B cell (primary cell): ENCODE results near the gene CADM1. TPM values are rescaled to one million over a fixed set of nuclear protein-coding genes. Genes with fewer than 3 reads are reported as not detected.

Experiments
- ATAC-seq: fragments of 200-7000 bp; cut with Tn5 transposase; one replicate; pipeline ENCODE4 v1.10.0; 2021; ENCODE audit warnings: low read depth, mild to moderate bottlenecking, moderate number of reproducible peaks, moderate library complexity
- CTCF ChIA-PET: fragments of 350-600 bp; sonication (Branson Sonifier 250); formaldehyde crosslinking; loops from one replicate; lab custom pipeline; 2021; ENCODE audit warnings: antibody characterized with exemption, inconsistent platforms; lab: Charles Lee
- POLR2A ChIA-PET: fragments of 350-600 bp; sonication (Branson Sonifier 250); formaldehyde crosslinking; loops from one replicate; lab custom pipeline; 2021; ENCODE audit warnings: antibody characterized with exemption; lab: Charles Lee
- DNase-seq: peaks from one replicate; pipeline ENCODE4 v3.0.0; 2013
- H2AFZ ChIP-seq: 2 replicates; pipeline ENCODE4 v1.6.1; 2012; ENCODE audit warnings: mild to moderate bottlenecking, low read depth, low read length; ENCODE audit not compliant: insufficient read depth, poor library complexity, severe bottlenecking
- H3K27ac ChIP-seq, 2 donors: 1 replicate in 1 of 2; 2 replicates in 1 of 2; pipeline ENCODE4 v1.5.1; 2012 to 2013; ENCODE audit warnings: low read length in 2 of 2, mild to moderate bottlenecking in 2 of 2, moderate library complexity in 1 of 2
- H3K27me3 ChIP-seq, 4 experiments: fragments of 200-600 bp in 1 of 4; sonication (generic) in 1 of 4; replicated peaks in 1 of 4; 1 replicate in 2 of 4; 2 replicates in 2 of 4; pipeline versions ENCODE4 v1.6.1 to v1.7.0; 2013 to 2016; ENCODE audit warnings: low read length in 3 of 4, mild to moderate bottlenecking in 2 of 4, mixed read lengths in 1 of 4, moderate library complexity in 1 of 4; ENCODE audit not compliant: insufficient read depth in 4 of 4, control insufficient read depth in 3 of 4; ENCODE audit errors: control extremely low read depth in 1 of 4
- H3K36me3 ChIP-seq, 2 experiments: replicated peaks in 1 of 2; 1 replicate in 1 of 2; 2 replicates in 1 of 2; pipeline versions ENCODE4 v1.6.1 to v1.7.1; 2013; ENCODE audit warnings: low read length in 1 of 2; ENCODE audit not compliant: insufficient read depth in 2 of 2, control insufficient read depth in 1 of 2; ENCODE audit errors: control extremely low read depth in 1 of 2, extremely low read depth in 1 of 2
- H3K4me1 ChIP-seq, 2 donors: fragments of 200-600 bp in 1 of 2; sonication (generic) in 1 of 2; 1 replicate in 1 of 2; 2 replicates in 1 of 2; pipeline versions ENCODE4 v1.5.1 to v1.6.1; 2013 to 2017; ENCODE audit warnings: low read length in 2 of 2; ENCODE audit not compliant: control insufficient read depth in 2 of 2, insufficient read depth in 2 of 2
- H3K4me2 ChIP-seq: replicated peaks from 2 replicates; pipeline ENCODE3; 2012; ENCODE audit warnings: mild to moderate bottlenecking, low read depth, low read length; ENCODE audit not compliant: poor library complexity, severe bottlenecking
- H3K4me3 ChIP-seq, 5 experiments: fragments of 200-600 bp in 1 of 5; sonication (generic) in 1 of 5; 1 replicate in 3 of 5; 2 replicates in 2 of 5; pipeline versions ENCODE4 v1.5.1 to v1.7.0; 2011 to 2016; ENCODE audit warnings: low read length in 4 of 5, mild to moderate bottlenecking in 4 of 5, low read depth in 2 of 5, control low read depth in 1 of 5, moderate library complexity in 1 of 5; ENCODE audit not compliant: insufficient read depth in 1 of 5; ENCODE audit errors: control extremely low read depth in 1 of 5, extremely low read depth in 1 of 5
- H3K79me2 ChIP-seq: fragments of 200-600 bp; sonication (generic); one replicate; pipeline ENCODE4 v1.6.0; 2016; ENCODE audit warnings: low read length; ENCODE audit not compliant: control insufficient read depth, insufficient read depth
- H3K9ac ChIP-seq: fragments of 200-600 bp; sonication (generic); 2 replicates; pipeline ENCODE4 v1.6.1; 2017; ENCODE audit warnings: mild to moderate bottlenecking, low read length, moderate library complexity
- H3K9me3 ChIP-seq, 3 donors: one replicate each; pipeline versions ENCODE4 v1.6.1 to v1.7.1; 2013; ENCODE audit warnings: low read length in 2 of 3; ENCODE audit not compliant: control insufficient read depth in 2 of 3, insufficient read depth in 1 of 3; ENCODE audit errors: control extremely low read depth in 1 of 3
- H4K20me1 ChIP-seq: 2 replicates; pipeline ENCODE4 v1.6.0; 2012; ENCODE audit warnings: mild to moderate bottlenecking, low read length; ENCODE audit not compliant: insufficient read depth, control insufficient read depth, poor library complexity, severe bottlenecking
- H3K27ac Mint-ChIP-seq: one replicate; pipeline ENCODE4 v1.8.0; 2021; ENCODE audit warnings: mixed read lengths
- H3K27me3 Mint-ChIP-seq: one replicate; pipeline ENCODE4 v1.8.0; 2021; ENCODE audit warnings: mixed read lengths
- H3K4me1 Mint-ChIP-seq: one replicate; pipeline ENCODE4 v1.8.0; 2021; ENCODE audit warnings: mixed read lengths
- H3K4me3 Mint-ChIP-seq: one replicate; pipeline ENCODE4 v1.8.0; 2021; ENCODE audit warnings: mixed read lengths
- H3K9me3 Mint-ChIP-seq: one replicate; pipeline ENCODE4 v1.8.0; 2022; ENCODE audit warnings: mixed read lengths; ENCODE audit not compliant: insufficient read depth
- EZH2 ChIP-seq: IDR thresholded peaks from 2 replicates; pipeline ENCODE4 v1.6.1; 2012; ENCODE audit warnings: borderline replicate concordance, low read depth, mild to moderate bottlenecking, moderate library complexity, low read length; ENCODE audit not compliant: insufficient read depth, poor library complexity, severe bottlenecking
- WGBS: methylation state at CpG from one replicate; pipeline ENCODE4 v1.1.5; 2013; ENCODE audit warnings: missing lambda C conversion rate; ENCODE audit not compliant: insufficient coverage; 5-methylcytosine and 5-hydroxymethylcytosine counted together
- intact Hi-C: fragments of 100-400 bp; cut with micrococcal nuclease; formaldehyde crosslinking; loops from one replicate; pipeline ENCODE4 v1.10.0; 2022
- polyA plus RNA-seq: library from polyadenylated mRNA; depleted of rRNA; stranded (reverse); fragments of >200 nt; gene quantifications from 2 replicates; pipeline ENCODE4 v1.2.3, GENCODE V29; 2012
- total RNA-seq, 2 donors: library from RNA; stranded (reverse); fragments of 120-200 nt in 1 of 2; gene quantifications; 1 replicate in 1 of 2; 2 replicates in 1 of 2; pipeline versions ENCODE4 v1.2.3 to v1.2.4, GENCODE V29; 2013 to 2022
- TF ChIP-seq, protein P1 (sequence below): fragments of 200-600 bp; IDR thresholded peaks from one replicate; pipeline ENCODE4 v1.8.0; 2022; ENCODE audit warnings: antibody characterized with exemption, mild to moderate bottlenecking

Gene CADM1
- total and polyA plus RNA-seq, 2 donors (not counting 1 experiment from before 2014, with no cell fraction given), result 0.43 to 0.49 TPM

DNA sequence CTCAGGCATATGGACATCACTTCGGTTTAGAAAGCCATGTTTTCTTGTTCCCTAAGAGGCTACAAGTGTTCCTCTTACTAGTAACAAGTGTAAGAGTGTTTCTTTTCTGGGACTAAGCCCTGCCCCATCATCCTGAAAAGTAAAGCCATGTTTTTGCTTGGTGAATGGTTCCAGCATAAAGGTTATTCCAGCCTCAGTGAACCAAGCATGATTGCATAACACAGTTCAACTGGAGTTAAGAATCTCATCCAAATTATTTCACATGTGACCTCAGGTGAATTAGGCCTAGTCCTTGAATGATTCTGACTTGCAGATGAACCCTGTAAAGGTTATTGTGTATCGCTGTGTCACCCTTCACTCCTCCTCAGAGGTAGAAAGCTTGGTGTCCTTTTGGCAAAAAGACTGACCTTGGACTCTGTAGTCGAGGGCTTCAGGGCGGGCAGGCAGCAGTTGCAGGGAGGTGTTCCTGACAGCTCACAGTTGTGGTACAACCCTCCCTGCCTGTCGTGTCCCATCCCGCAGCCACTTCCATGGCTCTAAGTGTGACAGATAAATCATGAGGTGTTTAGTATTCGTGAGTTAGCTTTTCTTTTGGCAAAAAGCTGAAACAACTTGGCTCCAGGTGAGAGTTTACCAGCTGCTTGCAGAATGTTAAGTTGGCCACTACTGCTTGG, 321.8 kb downstream of the CADM1 start:
- H3K27me3 ChIP-seq, result no peaks in the 10 kb centered on the region
- H4K20me1 ChIP-seq, result no peaks in the 10 kb centered on the region
- ATAC-seq (no peak), DNase-seq (no peak)
- H3K36me3 ChIP-seq, result no peaks in the 10 kb centered on the region
- intact Hi-C loops, result no loop called here
- H3K9me3 ChIP-seq, result no peaks in the 10 kb centered on the region
- Mint-ChIP-seq H3K4me1 (no peaks in the 10 kb centered on the region), H3K4me3 (no peak overlapping the region), H3K27me3 (no peaks in the 10 kb centered on the region), H3K27ac (no peak overlapping the region), H3K9me3 (no peaks in the 10 kb centered on the region)
- H3K4me2 ChIP-seq, result no peak overlapping the region
- WGBS, result 85% methylated on average over 5 of the region's 7 CpGs
- H3K4me3 ChIP-seq, result no peak overlapping the region
- TF ChIP-seq EZH2, result no peak
- TF ChIP-seq, protein P1, sequence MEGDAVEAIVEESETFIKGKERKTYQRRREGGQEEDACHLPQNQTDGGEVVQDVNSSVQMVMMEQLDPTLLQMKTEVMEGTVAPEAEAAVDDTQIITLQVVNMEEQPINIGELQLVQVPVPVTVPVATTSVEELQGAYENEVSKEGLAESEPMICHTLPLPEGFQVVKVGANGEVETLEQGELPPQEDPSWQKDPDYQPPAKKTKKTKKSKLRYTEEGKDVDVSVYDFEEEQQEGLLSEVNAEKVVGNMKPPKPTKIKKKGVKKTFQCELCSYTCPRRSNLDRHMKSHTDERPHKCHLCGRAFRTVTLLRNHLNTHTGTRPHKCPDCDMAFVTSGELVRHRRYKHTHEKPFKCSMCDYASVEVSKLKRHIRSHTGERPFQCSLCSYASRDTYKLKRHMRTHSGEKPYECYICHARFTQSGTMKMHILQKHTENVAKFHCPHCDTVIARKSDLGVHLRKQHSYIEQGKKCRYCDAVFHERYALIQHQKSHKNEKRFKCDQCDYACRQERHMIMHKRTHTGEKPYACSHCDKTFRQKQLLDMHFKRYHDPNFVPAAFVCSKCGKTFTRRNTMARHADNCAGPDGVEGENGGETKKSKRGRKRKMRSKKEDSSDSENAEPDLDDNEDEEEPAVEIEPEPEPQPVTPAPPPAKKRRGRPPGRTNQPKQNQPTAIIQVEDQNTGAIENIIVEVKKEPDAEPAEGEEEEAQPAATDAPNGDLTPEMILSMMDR, result no peak
- no peaks in the 10 kb centered on the region for H3K4me1 ChIP-seq
- ChIA-PET POLR2A (no interaction called here), CTCF (interaction anchor here (1.3 kb wide), 1 partner anchor 11 kb away, joined by 3 read pairs; no protein-coding TSS in a partner anchor)
- H3K9ac ChIP-seq, result no peak overlapping the region
- no peaks in the 10 kb centered on the region for H3K79me2 ChIP-seq
- no peak overlapping the region for H3K27ac ChIP-seq
- no peak overlapping the region for H2AFZ ChIP-seq

DNA sequence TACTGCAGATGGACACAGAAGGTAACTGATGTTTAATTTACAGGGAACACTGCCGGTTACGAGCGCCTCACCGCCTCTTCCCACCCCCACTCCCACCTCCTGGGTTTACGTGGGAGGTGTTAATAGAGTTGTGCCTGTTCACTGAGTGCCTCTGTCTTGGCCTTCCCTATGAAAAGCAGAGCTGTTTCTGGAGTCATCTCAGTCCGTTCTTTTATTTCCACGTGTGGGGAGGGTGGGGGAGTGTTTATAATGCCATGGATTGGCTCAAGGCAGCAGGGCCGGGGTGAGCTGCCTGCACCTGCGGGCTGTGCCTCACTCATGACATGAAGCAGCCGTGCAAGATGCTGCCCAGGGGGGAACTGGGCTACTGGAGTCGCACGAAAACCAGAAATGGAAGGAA, 322.7 kb downstream of the CADM1 start:
- no peak overlapping the region for H3K4me3 ChIP-seq
- no peak overlapping the region for H2AFZ ChIP-seq
- TF ChIP-seq EZH2, result no peak
- TF ChIP-seq, protein P1, result no peak
- H4K20me1 ChIP-seq, result no peaks in the 10 kb centered on the region
- no peaks in the 10 kb centered on the region for H3K4me1 Mint-ChIP-seq
- H3K27me3 Mint-ChIP-seq, result no peaks in the 10 kb centered on the region
- H3K4me2 ChIP-seq, result no peak overlapping the region
- 73% methylated on average over 7 of the region's 12 CpGs for WGBS
- no peaks in the 10 kb centered on the region for H3K79me2 ChIP-seq
- H3K4me1 ChIP-seq, result no peaks in the 10 kb centered on the region
- H3K9me3 Mint-ChIP-seq, result no peaks in the 10 kb centered on the region
- CTCF ChIA-PET, result interaction anchor here (1.3 kb wide), 1 partner anchor 10 kb away, joined by 3 read pairs; no protein-coding TSS in a partner anchor
- DNase-seq (no peak), ATAC-seq (no peak)
- no peak overlapping the region for H3K4me3 Mint-ChIP-seq
- H3K27ac Mint-ChIP-seq, result no peak overlapping the region
- intact Hi-C loops, result no loop called here
- H3K27ac ChIP-seq, result no peak overlapping the region
- POLR2A ChIA-PET, result no interaction called here
- H3K9ac ChIP-seq, result no peak overlapping the region
- no peaks in the 10 kb centered on the region for H3K9me3 ChIP-seq
- H3K27me3 ChIP-seq, result no peaks in the 10 kb centered on the region
- no peaks in the 10 kb centered on the region for H3K36me3 ChIP-seq
